ENCODE data around the gene HOTAIR.

HOTAIR gene

GRCh38 chr12:53972152-53972702 lies 2.5 kb downstream of the HOTAIR start:
- DNase-seq, result no peak

DNA sequence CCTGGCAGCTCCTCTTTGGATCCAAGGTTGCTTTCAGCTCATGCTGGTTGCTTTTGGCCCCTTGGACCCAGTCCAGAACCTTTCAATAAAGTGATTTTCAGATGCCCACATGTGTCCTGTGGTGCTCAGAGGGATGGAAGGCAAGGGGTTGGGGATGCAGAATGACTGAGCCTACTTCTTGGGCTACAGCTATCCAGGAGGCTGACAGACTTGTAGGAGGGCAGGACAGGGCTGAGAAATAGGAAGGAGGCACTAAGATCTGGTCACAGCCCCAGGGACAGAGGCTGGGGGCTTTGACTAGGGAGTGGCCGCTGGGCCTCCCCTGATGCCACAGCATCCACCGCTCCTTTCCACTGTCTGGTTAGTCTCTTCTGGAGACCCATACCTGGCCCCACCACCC lies 3.1 kb downstream of the HOTAIR start:
- DNase-seq, result no peak

DNA sequence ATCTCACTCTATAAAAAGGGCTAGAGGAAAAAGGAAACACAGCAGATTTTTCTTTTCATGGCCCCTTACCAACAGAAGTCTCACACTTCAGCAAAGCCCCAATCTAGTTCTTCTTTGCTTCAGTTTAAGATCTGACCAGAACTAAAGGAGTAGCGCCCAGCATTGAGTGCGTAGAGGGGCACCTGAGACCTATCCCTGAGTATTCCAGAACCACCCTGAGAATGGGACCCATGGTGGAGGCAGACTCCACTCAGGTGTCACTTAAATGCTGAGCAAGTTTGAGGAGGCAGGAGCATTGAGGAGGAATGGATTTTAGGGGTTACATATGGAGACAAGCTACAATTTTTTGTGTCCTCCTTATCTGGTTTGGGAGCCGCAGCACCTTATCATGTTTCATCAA lies 3.6 kb downstream of the HOTAIR start:
- no peak for DNase-seq

- DNase-seq, result no peak
Observed at GRCh38 chr12:53970451-53970850, 4.3 kb downstream of the HOTAIR start.

- DNase-seq, result no peak
Observed at GRCh38 chr12:53969588-53970259, 5.0 kb downstream of the HOTAIR start.

DNA sequence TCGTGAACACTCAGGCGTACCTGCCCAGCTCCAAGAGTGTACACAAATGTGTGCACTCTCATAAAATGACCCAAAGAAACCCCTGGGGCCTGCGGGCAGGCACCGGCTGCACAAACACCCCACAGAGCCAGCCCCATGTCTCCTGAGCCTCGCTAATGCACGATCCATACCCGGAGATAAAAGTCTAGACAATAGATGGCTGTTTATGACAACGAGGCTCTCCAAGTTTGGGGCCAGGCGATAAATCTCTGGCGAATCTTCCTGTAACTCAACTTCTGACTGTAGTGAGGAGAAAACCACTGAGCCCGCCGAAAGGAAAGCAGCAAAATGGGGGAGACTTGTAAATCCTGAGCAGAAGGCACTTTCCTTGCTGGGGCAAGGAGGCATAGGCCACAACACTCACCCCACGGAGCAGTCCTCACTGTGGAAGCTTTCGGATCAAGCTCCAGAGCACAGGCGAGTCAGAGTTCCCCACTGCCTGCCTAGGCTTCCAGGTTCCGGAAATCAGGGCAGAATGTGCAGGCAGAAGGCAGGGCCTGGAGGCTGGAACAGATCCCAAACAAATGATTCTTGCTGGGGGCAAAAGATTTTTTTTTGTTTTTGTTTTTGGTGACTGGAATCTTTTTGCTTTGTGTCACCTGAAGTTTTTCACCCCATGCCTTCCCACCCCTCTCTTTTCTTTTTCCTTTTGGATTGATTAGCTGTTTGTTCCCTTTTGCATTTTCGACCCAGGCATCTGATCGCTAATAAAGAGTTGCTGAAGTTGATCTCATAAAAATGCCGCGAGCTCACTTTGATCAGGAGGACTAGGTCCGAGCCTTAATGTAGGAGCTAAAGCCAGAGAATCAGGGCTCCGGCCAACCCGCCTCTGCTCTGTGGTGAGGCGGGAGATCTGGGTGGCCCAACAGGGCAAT lies 6.3 kb downstream of the HOTAIR start:
- DNase-seq, result no peak

DNA sequence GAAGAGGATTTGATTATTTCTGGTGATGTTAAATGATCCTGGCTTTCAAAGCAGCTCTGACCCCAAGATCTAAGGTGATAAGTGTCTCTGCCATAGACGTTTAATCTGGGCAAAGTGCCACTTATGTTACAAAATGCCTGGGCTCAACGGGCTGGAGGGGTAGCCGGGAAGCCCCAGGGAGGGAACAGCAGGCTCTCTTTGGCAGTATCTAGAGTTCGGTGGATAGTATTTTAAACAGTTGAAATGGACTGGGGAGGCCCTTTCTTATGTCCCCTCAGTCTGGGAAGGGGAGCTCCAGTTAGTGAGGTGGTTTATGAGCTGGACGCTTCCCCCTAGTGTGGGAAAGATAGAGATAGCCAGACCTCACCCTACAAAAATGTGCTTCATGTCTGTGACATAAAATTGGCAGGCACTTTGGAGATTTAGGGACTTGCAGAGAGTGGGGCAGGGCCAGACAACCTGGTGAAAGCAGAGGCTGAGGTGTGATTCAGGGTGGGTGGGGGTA lies 7.3 kb downstream of the HOTAIR start:
- no peak for DNase-seq

DNA sequence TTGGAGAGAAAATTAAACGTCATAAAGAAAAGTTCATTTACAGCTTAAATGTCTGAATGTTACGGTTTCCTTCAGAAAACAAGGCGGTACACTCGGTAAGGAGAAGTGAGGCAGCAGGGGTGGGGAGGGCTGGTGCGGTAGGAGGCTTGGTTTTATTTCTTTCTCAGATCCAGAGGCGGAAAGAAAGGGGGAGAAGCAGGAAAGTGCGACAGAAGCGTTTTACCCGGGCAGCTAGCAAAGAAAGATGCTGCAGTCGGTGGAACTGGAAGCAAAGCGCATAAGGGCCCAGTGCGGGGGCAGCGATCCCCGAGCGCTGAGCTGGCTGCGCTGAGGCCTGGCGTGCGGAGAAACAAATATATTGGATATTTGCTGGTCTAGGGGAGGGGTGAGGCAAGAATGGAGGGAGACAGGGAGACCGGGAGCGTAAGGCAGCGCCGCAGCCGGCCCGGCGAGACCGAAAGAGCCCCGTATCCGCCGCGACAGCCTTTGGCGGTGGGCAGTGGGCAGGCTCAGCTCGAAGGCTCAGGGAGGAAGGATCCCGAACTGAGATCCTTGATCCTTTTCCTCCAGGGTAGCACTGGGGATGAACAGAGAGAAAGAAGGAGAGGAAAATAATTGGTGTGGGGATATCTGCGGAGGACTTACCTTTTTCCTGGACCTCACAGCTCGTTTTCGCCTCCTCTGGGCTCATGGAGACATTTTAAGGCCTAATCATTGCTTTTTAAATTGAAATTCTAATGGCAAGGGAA lies 8.2 kb downstream of the HOTAIR start:
- DNase-seq, result no peak

DNA sequence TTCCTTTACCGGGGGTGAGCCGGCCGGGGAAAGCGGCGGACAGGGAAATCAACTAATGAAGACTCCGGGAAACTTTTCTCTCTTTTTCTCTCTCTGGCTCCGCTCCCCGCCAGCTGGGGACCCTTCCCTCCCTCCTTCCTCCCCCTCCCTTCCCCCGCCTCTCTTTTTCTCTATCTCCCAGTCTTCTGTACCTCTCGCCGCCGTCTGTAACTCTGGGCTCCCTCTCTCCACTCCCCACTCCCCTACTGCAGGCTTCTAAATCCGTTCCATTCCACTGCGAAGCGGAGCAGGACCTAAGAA lies 8.7 kb downstream of the HOTAIR start:
- no peak for DNase-seq

- DNase-seq, result no peak
Observed at GRCh38 chr12:53965281-53966084, 9.3 kb downstream of the HOTAIR start.

DNA sequence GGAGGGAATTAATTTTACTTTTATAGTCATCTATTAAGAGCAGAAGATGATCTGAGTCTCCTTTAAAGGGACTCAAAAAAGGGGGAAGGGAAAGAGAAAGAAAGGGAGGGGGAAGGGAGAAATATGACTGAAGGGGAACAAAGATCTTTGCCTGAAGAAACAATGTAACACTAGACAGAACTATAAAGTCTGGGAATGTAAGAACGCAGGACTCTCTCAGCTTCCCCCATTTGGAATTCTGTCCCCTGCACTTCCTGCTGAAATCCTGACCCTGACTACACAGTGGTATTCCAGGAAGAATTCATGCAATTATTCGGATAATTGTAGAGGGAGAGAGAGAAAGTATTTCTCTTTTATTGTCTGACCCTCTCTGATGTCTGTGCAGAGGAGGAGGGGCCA lies 10.4 kb downstream of the HOTAIR start:
- no peak for DNase-seq

- DNase-seq, result no peak
Observed at GRCh38 chr12:53963434-53964314, 11.1 kb downstream of the HOTAIR start.

GRCh38 chr12:53963005-53963404 lies 11.7 kb downstream of the HOTAIR start:
- DNase-seq, result no peak

DNA sequence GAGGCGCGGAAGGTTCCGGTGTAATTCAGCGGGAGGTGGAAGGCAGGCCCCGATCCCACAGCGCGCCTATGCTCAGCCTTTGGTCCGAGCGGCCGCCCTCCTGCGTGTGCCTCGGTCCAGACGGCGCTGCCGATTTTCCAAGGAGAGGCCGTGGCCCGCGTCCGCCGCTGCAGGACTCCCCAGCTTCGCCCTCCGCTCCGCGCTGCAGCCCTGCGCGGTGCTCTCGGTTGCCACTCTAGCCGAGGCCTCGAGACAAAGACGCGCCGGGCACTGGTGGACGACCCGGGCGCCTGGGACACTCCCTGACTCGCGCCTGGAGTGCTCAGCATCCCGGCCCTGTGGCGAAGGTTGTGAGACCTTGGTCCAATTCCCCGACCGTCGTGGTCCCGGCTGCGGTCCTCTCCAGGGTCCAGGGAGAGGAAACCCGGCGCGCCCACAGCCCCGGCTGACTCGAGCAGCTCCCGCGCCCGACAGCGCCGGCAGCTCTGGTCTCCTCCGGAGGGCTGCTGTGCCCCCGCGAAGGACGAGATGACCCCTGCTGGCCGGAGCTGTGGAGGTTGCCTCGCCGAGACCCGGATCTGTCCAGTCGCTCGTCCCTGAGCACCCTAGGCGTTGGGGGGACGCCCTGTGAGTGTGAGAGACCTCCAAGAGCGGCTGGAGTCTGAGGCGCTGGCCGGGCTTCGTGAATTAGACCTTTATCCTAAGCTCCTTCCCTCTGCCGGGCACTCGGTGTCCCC lies 13.6 kb downstream of the HOTAIR start:
- DNase-seq, result no peak

- DNase-seq, result no peak
Observed at GRCh38 chr12:53960187-53961024, 14.3 kb downstream of the HOTAIR start.

DNA sequence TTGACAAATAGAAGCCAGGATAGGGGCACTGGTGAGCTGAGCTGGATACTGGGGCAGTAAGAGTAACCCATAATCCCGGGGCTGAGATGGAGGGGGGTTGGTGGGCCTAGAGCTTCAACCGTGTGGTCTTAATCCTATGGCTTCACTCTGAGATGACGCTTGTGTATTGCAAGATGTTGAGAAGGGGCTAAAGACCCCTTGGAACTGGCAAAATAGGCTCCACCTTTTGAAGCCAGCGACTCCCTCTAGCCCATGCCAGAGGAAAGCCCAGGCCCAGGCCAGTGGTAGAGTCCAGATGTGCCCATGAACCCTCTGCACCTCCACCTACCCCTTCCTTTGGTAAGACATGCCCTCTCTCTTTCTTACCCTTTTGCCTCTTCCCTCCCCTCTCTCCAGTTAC lies 15.4 kb downstream of the HOTAIR start:
- DNase-seq, result no peak

- DNase-seq, result no peak
Observed at GRCh38 chr12:53958128-53958527, 16.6 kb downstream of the HOTAIR start.

DNA sequence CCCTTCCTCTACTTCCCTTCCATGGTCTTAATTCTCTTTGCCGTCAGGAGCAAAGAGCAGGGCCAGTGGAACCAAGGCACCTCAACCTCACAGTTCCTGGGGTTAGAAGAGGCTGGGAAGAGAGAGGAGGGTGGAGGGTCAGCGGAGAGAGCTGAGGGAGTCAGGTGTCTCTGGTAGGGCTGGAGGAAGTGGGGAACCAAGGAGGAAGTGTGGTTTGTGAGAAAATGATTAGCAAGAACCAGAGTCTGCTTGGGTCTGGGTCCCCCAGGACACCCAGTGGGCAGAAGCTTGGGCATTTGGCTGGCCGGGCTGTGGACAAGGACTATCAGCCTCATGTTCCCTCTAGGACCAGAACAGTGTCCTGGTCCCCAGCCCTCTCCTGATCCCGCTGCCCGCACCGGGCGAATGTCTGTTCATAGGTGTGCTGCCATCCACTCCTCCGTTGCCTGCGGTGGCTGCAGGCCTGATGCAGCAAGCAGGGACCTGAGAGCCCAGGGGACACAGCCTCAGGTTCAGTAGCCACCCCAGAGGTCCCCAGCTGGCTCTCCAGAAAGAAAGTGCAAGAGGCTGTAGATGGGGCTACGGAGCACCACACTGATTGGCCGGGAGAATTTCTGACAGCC lies 17.7 kb downstream of the HOTAIR start:
- DNase-seq, result no peak

GRCh38 chr12:53956251-53956887 lies 18.4 kb downstream of the HOTAIR start:
- DNase-seq, result no peak
